ENCODE measurements around the gene PXMP2.

DNA sequence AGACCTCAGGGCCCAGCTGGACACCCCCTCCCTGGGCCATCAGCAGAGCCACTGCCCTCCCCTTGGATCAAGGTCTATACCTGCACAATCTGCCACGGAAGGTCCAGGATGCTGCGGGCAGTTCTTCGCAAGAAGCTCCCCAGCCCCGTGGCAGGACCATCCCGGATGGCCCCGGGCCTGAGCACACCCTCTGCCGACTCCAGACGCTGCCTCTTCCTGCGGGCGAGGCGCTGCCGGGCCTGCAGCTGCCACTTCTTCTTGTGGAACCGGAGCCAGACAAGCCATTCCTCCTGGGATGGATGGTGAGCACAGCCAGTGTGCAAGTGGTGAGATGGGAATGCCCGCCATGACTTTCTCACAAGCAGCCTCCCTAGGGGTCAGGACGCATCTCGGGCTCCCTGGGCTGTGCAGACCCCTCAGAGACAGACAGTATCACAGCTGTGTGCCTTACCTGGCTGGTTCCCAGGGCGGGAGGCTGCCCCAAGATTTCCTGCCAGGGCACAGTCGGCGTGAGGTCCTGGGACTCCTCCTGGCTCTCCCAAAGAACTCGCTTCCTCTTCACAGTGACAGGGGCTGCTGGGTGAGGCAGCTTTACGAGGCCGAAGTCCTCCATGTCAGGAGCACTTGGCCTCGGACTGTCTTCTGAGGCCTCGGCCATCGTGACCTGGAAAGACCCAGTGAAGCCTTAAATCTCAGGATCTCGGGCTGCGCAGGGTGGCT, 38.0 kb upstream of the PXMP2 start:
- TF ChIP-seq CTCF (IDR thresholded peaks at IDR 0.05) (no peak), POLR2A (IDR thresholded peaks at IDR 0.05) (no peak)

All from heart left ventricle (tissue), 13 donors.